ENCODE data around the gene FMN1.
A peak's percentile ranks its signal among the peaks of the same experiment; 100 is the strongest.

Gene FMN1

DNA sequence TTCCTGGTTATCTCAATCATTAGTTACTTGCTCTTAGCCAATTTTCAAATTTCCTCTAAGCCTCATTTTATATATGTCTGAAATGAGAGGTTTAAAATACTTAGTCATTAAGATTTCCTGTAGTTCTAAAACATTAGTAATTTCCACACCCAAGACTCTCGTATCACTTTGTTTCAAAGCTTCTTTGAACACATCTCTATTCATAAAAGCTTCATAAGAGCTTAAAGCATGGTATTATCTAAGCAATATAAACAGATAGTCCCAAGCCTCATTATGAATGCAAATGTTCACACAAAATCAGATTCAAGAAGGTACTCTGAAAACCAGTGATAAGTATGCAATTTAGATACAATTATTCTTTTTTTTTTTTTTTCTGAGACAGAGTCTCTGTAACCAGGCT is 217.0 kb downstream of the FMN1 start:
- Histone ChIP-seq H3K4me1 (no peaks in the 10 kb centered on the region), H3K36me3 (replicated peaks) (no peaks in the 10 kb centered on the region), H3K27me3 (ENCODE audit: low read depth) (no peaks in the 10 kb centered on the region; the same call in 1 of the 2 replicates), H3K4me3 (no peak overlapping the region), H3K9me3 (no peaks in the 10 kb centered on the region)
- in situ Hi-C loops (cut with MboI; ENCODE audit: low sequenced_read_pairs), result no loop called here
- no peak for DNase-seq (ENCODE audit: low spot score in 2 of 2)

DNA sequence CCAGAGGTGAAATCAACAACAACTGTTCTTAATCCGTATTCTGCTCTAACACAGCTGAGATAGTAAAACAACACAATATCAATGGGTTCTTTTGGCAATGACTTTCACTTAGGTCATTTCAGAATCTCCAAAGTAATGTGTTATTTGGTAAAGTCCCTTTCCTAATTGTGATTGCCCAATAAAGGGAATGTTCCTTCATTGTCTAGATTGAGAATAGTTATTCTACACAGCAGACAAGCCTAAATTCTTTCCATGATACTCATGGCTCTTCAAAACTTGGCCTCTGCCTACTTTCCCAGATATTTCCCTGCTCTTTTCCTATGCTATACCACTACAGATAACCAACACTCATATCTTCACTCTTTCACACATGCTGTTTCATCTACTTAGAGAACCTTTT is 219.8 kb downstream of the FMN1 start:
- in situ Hi-C loops (cut with MboI; ENCODE audit: low sequenced_read_pairs), result no loop called here
- H3K4me1 ChIP-seq, result no peaks in the 10 kb centered on the region
- H3K36me3 ChIP-seq (replicated peaks), result no peaks in the 10 kb centered on the region
- H3K9me3 ChIP-seq, result no peaks in the 10 kb centered on the region
- DNase-seq (ENCODE audit: low spot score in 2 of 2), result no peak
- H3K27me3 ChIP-seq (ENCODE audit: low read depth), result peaks cover 4% of the 10 kb centered on the region
- H3K4me3 ChIP-seq, result no peak overlapping the region

GRCh38 chr15:32972686-32973085 is 221.8 kb downstream of the FMN1 start:
- in situ Hi-C loops (cut with MboI; ENCODE audit: low sequenced_read_pairs), result no loop called here
- Histone ChIP-seq H3K9me3 (no peaks in the 10 kb centered on the region), H3K4me3 (no peak overlapping the region), H3K36me3 (replicated peaks) (no peaks in the 10 kb centered on the region), H3K4me1 (no peaks in the 10 kb centered on the region), H3K27me3 (ENCODE audit: low read depth) (peaks cover 4% of the 10 kb centered on the region; the same call in 1 of the 2 replicates)
- DNase-seq (ENCODE audit: low spot score in 2 of 2), result no peak

- Histone ChIP-seq H3K27me3 (ENCODE audit: low read depth) (peaks cover 4% of the 10 kb centered on the region; the same call in 1 of the 2 replicates), H3K9me3 (no peaks in the 10 kb centered on the region), H3K36me3 (replicated peaks) (no peaks in the 10 kb centered on the region), H3K4me1 (no peaks in the 10 kb centered on the region), H3K4me3 (no peak overlapping the region)
- no peak for DNase-seq (ENCODE audit: low spot score in 2 of 2)
- in situ Hi-C loops (cut with MboI; ENCODE audit: low sequenced_read_pairs), result no loop called here
Observed at GRCh38 chr15:32970847-32971246, 223.7 kb downstream of the FMN1 start.

DNA sequence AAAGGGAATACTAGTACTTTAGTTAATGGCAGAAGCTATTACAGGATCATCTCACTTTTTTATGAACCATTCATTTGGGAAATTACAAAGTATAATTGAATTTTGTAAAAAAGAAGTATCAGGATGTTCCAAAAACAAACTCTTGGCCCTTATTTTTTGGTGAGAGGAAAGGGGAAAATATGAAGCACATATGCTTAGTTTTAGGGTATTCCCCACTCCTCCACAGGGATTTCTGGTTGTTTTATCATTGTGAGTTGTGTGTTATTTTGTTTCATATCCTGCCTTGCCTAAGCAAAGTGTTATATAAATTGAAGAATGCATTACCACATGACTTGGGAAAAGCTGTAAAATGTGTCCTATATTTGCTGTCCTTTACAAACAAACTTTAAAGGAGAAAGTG is 227.0 kb downstream of the FMN1 start:
- no peaks in the 10 kb centered on the region for H3K4me1 ChIP-seq
- H3K36me3 ChIP-seq (replicated peaks), result no peaks in the 10 kb centered on the region
- DNase-seq (ENCODE audit: low spot score in 2 of 2), result no peak
- in situ Hi-C loops (cut with MboI; ENCODE audit: low sequenced_read_pairs), result no loop called here
- H3K9me3 ChIP-seq, result no peaks in the 10 kb centered on the region
- peaks cover 4% of the 10 kb centered on the region; the same call in 1 of the 2 replicates for H3K27me3 ChIP-seq (ENCODE audit: low read depth)
- no peak overlapping the region for H3K4me3 ChIP-seq

DNA sequence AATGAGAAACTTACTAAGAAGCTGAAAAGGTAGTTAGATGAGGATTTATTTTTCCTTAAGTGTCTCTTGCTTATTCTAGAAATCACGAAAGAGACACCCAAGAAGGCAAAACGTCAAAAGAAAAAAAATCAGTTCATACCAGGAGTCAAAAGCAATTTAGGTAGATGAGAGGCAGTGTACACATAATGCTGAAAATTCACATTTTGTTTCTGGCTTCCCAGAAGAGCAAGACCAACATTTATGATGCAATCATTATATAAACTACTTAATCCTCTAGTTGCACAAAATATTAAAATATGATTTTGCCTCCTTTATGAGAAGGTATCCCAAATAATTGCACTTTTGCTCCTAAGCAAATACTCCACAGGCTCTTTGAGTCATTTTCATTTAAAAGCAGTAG is 228.0 kb downstream of the FMN1 start:
- Histone ChIP-seq H3K27me3 (ENCODE audit: low read depth) (peaks cover 4% of the 10 kb centered on the region; the same call in 1 of the 2 replicates), H3K36me3 (replicated peaks) (no peaks in the 10 kb centered on the region), H3K4me1 (no peaks in the 10 kb centered on the region), H3K4me3 (no peak overlapping the region), H3K9me3 (no peaks in the 10 kb centered on the region)
- DNase-seq (ENCODE audit: low spot score in 2 of 2), result no peak
- in situ Hi-C loops (cut with MboI; ENCODE audit: low sequenced_read_pairs), result no loop called here

GRCh38 chr15:32965897-32966296 is 228.6 kb downstream of the FMN1 start:
- no peaks in the 10 kb centered on the region for H3K9me3 ChIP-seq
- no peaks in the 10 kb centered on the region for H3K4me1 ChIP-seq
- in situ Hi-C loops (cut with MboI; ENCODE audit: low sequenced_read_pairs), result no loop called here
- H3K27me3 ChIP-seq (ENCODE audit: low read depth), result no peaks in the 10 kb centered on the region; the same call in 1 of the 2 replicates
- H3K4me3 ChIP-seq, result no peak overlapping the region
- H3K36me3 ChIP-seq (replicated peaks), result no peaks in the 10 kb centered on the region
- no peak for DNase-seq (ENCODE audit: low spot score in 2 of 2)

GRCh38 chr15:32959077-32959476 is 235.4 kb downstream of the FMN1 start:
- no peaks in the 10 kb centered on the region for H3K36me3 ChIP-seq (replicated peaks)
- no peaks in the 10 kb centered on the region for H3K9me3 ChIP-seq
- H3K4me3 ChIP-seq, result no peak overlapping the region
- in situ Hi-C loops (cut with MboI; ENCODE audit: low sequenced_read_pairs), result no loop called here
- H3K4me1 ChIP-seq, result no peaks in the 10 kb centered on the region
- DNase-seq (ENCODE audit: low spot score in 2 of 2), result no peak
- H3K27me3 ChIP-seq (ENCODE audit: low read depth), result 0 out of 2 replicates have a peak, but pooled peaks cover 4% of the 10 kb centered on the region

- Histone ChIP-seq H3K4me3 (no peak overlapping the region), H3K36me3 (replicated peaks) (no peaks in the 10 kb centered on the region), H3K9me3 (no peaks in the 10 kb centered on the region), H3K4me1 (no peaks in the 10 kb centered on the region), H3K27me3 (ENCODE audit: low read depth) (0 out of 2 replicates have a peak, but pooled peaks cover 4% of the 10 kb centered on the region)
- no peak for DNase-seq (ENCODE audit: low spot score in 2 of 2)
- in situ Hi-C loops (cut with MboI; ENCODE audit: low sequenced_read_pairs), result no loop called here
Observed at GRCh38 chr15:32957219-32957618, 237.3 kb downstream of the FMN1 start.

- H3K9me3 ChIP-seq, result no peaks in the 10 kb centered on the region
- in situ Hi-C loops (cut with MboI; ENCODE audit: low sequenced_read_pairs), result no loop called here
- no peak overlapping the region for H3K4me3 ChIP-seq
- no peak for DNase-seq (ENCODE audit: low spot score in 2 of 2)
- H3K4me1 ChIP-seq, result no peaks in the 10 kb centered on the region
- no peaks in the 10 kb centered on the region for H3K36me3 ChIP-seq (replicated peaks)
- 0 out of 2 replicates have a peak, but pooled peaks cover 4% of the 10 kb centered on the region for H3K27me3 ChIP-seq (ENCODE audit: low read depth)
Observed at GRCh38 chr15:32956711-32957110, 237.8 kb downstream of the FMN1 start.

DNA sequence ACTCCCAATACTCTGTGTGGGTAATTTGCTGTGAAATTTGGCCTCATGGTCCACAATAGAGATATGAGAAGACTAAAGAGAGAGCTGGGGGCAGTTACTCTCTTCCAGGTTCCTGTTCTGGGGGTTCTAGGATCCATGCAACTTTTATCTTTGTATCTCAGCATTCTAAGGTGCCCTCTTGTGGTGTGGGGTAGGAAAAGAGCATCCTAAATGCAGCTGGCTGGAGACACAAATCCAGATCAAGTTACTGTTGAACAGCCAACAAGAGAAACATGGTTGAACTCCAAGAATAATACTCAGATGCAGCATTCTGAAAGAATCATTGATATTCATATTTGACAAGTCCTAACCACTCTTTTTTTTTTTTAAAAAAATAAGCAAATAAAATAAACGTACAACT is 238.5 kb downstream of the FMN1 start:
- Histone ChIP-seq H3K4me1 (no peaks in the 10 kb centered on the region), H3K36me3 (replicated peaks) (no peaks in the 10 kb centered on the region), H3K4me3 (no peak overlapping the region), H3K9me3 (no peaks in the 10 kb centered on the region), H3K27me3 (ENCODE audit: low read depth) (0 out of 2 replicates have a peak, but pooled peaks cover 4% of the 10 kb centered on the region)
- DNase-seq (ENCODE audit: low spot score in 2 of 2), result peak in 1 of 2 experiments; percentile 16
- in situ Hi-C loops (cut with MboI; ENCODE audit: low sequenced_read_pairs), result no loop called here

DNA sequence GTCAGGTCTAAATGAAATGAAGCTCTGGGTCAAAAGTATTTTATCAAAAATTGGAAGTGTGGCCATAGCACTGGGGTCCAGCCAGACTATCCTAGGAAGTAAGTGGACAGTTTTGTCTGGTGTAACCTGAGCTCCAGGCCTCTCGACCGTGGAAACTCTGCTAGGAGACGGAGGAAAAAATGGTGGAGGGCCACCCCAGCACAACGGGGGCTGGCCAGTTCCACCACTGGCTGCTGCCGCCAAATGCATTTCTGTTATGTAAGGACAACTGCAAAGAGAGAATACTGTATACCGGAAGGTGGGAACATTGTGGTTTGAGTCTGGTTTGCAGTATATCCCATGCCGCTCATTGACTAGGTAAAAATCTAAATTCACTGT is 241.0 kb downstream of the FMN1 start:
- DNase-seq (ENCODE audit: low spot score in 2 of 2), result no peak
- H3K9me3 ChIP-seq, result no peaks in the 10 kb centered on the region
- no peaks in the 10 kb centered on the region for H3K36me3 ChIP-seq (replicated peaks)
- no peaks in the 10 kb centered on the region for H3K4me1 ChIP-seq
- no peaks in the 10 kb centered on the region for H3K27me3 ChIP-seq (ENCODE audit: low read depth)
- in situ Hi-C loops (cut with MboI; ENCODE audit: low sequenced_read_pairs), result no loop called here
- no peak overlapping the region for H3K4me3 ChIP-seq

- H3K27me3 ChIP-seq (ENCODE audit: low read depth), result no peaks in the 10 kb centered on the region
- H3K4me3 ChIP-seq, result no peak overlapping the region
- in situ Hi-C loops (cut with MboI; ENCODE audit: low sequenced_read_pairs), result no loop called here
- no peaks in the 10 kb centered on the region for H3K9me3 ChIP-seq
- no peaks in the 10 kb centered on the region for H3K36me3 ChIP-seq (replicated peaks)
- no peaks in the 10 kb centered on the region for H3K4me1 ChIP-seq
- DNase-seq (ENCODE audit: low spot score in 2 of 2), result no peak
Observed at GRCh38 chr15:32952901-32953532, 241.5 kb downstream of the FMN1 start.

DNA sequence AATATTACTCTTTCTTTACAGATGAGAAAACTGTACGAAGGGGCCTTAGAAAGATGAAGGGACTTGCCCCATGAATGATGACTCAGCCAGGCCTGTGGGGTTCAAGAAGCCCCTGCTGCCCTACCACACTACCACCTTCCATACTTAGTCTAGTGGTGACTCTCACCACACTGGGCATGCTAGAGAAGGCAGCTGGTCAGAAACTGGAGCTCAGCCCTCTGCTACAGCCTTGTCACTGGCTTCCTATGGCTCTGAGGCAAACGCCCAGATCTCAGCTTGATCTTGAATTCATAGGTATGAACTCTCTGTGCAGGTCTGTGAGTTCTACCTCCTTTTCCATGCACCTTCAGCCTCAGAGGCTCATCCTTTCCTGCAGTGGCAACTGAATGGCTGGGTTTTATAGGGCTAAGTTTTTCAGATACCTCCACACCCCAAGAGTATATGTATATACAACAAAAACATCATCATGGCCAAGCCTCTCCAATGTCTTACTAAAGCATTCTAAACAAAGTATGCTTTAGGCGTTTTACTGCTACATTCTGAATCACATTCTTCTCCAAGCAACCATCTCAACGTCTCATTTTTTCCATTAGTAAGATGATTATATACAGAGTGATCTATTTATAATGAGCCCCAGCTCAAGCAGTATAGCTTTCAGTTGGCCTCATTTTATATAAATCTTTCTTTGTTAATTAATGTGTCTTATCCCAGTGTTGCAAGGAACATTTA is 242.6 kb downstream of the FMN1 start:
- no peaks in the 10 kb centered on the region for H3K36me3 ChIP-seq (replicated peaks)
- no peaks in the 10 kb centered on the region for H3K4me1 ChIP-seq
- H3K27me3 ChIP-seq (ENCODE audit: low read depth), result no peaks in the 10 kb centered on the region
- no peaks in the 10 kb centered on the region for H3K9me3 ChIP-seq
- DNase-seq (ENCODE audit: low spot score in 2 of 2), result no peak
- no peak overlapping the region for H3K4me3 ChIP-seq
- in situ Hi-C loops (cut with MboI; ENCODE audit: low sequenced_read_pairs), result no loop called here

Data from HAP-1 (cell line).